CD8-positive, alpha-beta memory T cell (primary cell): Measurements from ENCODE around the gene ZNF543. TPM values are rescaled to one million over a fixed set of nuclear protein-coding genes. Genes with fewer than 3 reads are reported as not detected.
"Not testable (repeated sequence)": the region's sequence is repeated elsewhere in the genome, so short reads cannot be mapped to it uniquely, and the experiment has no call there.

ENCODE experiments used
- CTCF ChIA-PET: fragments of 350-600 bp; sonication (Branson Sonifier 250); formaldehyde crosslinking; loops from one replicate; lab custom pipeline; 2021; ENCODE audit warnings: antibody characterized with exemption; lab: Charles Lee
- POLR2A ChIA-PET: fragments of 350-600 bp; sonication (Branson Sonifier 250); formaldehyde crosslinking; loops from one replicate; lab custom pipeline; 2021; ENCODE audit warnings: antibody characterized with exemption; lab: Charles Lee
- DNase-seq, 5 donors: peaks; one replicate each; pipeline versions ENCODE4 v3.0.0 to v3.0.0-alpha.2; 2020 to 2022; ENCODE audit warnings: mixed read lengths in 1 of 5
- H3K27ac ChIP-seq: one replicate; pipeline ENCODE4 v1.7.0; 2013; ENCODE audit warnings: low read depth, mild to moderate bottlenecking, low read length, moderate library complexity
- H3K27me3 ChIP-seq: 2 replicates; pipeline ENCODE4 v1.7.0; 2013; ENCODE audit warnings: low read length, mild to moderate bottlenecking; ENCODE audit not compliant: insufficient read depth, poor library complexity, severe bottlenecking
- H3K36me3 ChIP-seq: 2 replicates; pipeline ENCODE4 v1.7.0; 2013; ENCODE audit warnings: mild to moderate bottlenecking, low read length, moderate library complexity; ENCODE audit not compliant: insufficient read depth
- H3K4me1 ChIP-seq: 2 replicates; pipeline ENCODE4 v1.7.0; 2013; ENCODE audit warnings: mild to moderate bottlenecking, low read length, moderate library complexity; ENCODE audit not compliant: insufficient read depth
- H3K4me3 ChIP-seq: 2 replicates; pipeline ENCODE4 v1.7.0; 2013; ENCODE audit warnings: mild to moderate bottlenecking, low read length
- H3K9me3 ChIP-seq: 2 replicates; pipeline ENCODE4 v1.7.0; 2013; ENCODE audit warnings: mild to moderate bottlenecking, low read length
- H3K27ac Mint-ChIP-seq, 8 donors: one replicate each; pipeline ENCODE4 v1.8.0; 2020 to 2021; ENCODE audit warnings: mixed read lengths in 8 of 8, mild to moderate bottlenecking in 6 of 8, inconsistent platforms in 3 of 8, moderate library complexity in 3 of 8
- H3K27me3 Mint-ChIP-seq, 2 donors: one replicate each; pipeline ENCODE4 v1.8.0; 2020 to 2021; ENCODE audit warnings: mixed read lengths in 2 of 2, mild to moderate bottlenecking in 1 of 2, moderate library complexity in 1 of 2
- H3K36me3 Mint-ChIP-seq, 3 donors: one replicate each; pipeline ENCODE4 v1.8.0; 2020 to 2021; ENCODE audit warnings: mixed read lengths in 3 of 3, inconsistent platforms in 1 of 3, mild to moderate bottlenecking in 1 of 3
- H3K4me1 Mint-ChIP-seq, 3 donors: one replicate each; pipeline ENCODE4 v1.8.0; 2020 to 2021; ENCODE audit warnings: mixed read lengths in 3 of 3, inconsistent platforms in 1 of 3, mild to moderate bottlenecking in 1 of 3
- H3K4me3 Mint-ChIP-seq, 7 donors: one replicate each; pipeline ENCODE4 v1.8.0; 2020 to 2021; ENCODE audit warnings: mixed read lengths in 7 of 7, mild to moderate bottlenecking in 6 of 7, moderate library complexity in 4 of 7, inconsistent platforms in 2 of 7
- H3K9me3 Mint-ChIP-seq, 5 donors: one replicate each; pipeline ENCODE4 v1.8.0; 2020 to 2022; ENCODE audit warnings: mixed read lengths in 5 of 5, mild to moderate bottlenecking in 3 of 5, moderate library complexity in 2 of 5, inconsistent platforms in 1 of 5
- polyA plus RNA-seq: library from polyadenylated mRNA; unstranded; fragments of 300-500 nt; fragmentation: Illumina TruSeq; gene quantifications from one replicate; pipeline ENCODE4 v1.2.3, GENCODE V29; 2021
- total RNA-seq, 2 experiments: library from RNA; stranded (reverse); gene quantifications; one replicate each; pipeline ENCODE4 v1.2.3, GENCODE V29; 2021

ZNF543 gene
- total and polyA plus RNA-seq, 3 experiments from 2014 or later, result 6.0 to 9.3 (median 9.0) TPM

GRCh38 chr19:57374179-57374578, 53.9 kb downstream of the ZNF543 start:
- DNase-seq, result no peak
- Mint-ChIP-seq H3K27ac (no peak overlapping the region), H3K4me3 (no peak overlapping the region), H3K4me1 (peaks cover 0 to 3% (median 0%) of the 10 kb centered on the region in 3 donors), H3K27me3 (no peaks in the 10 kb centered on the region), H3K9me3 (peaks cover 26 to 77% (median 58%) of the 10 kb centered on the region in 5 donors), H3K36me3 (peaks cover 38 to 93% (median 82%) of the 10 kb centered on the region in 3 donors)
- H3K36me3 ChIP-seq, result peaks cover 16% of the 10 kb centered on the region
- POLR2A ChIA-PET, result no interaction called here
- CTCF ChIA-PET, result no interaction called here
- no peaks in the 10 kb centered on the region for H3K27me3 ChIP-seq
- H3K4me1 ChIP-seq, result no peaks in the 10 kb centered on the region
- H3K27ac ChIP-seq, result no peak overlapping the region
- no peak overlapping the region for H3K4me3 ChIP-seq
- peaks cover 30% of the 10 kb centered on the region for H3K9me3 ChIP-seq

GRCh38 chr19:57374647-57375046, 54.4 kb downstream of the ZNF543 start:
- Histone ChIP-seq H3K36me3 (peaks cover 16% of the 10 kb centered on the region), H3K9me3 (peaks cover 30% of the 10 kb centered on the region)
- H3K27me3 Mint-ChIP-seq, H3K4me3 Mint-ChIP-seq, CTCF ChIA-PET, POLR2A ChIA-PET, H3K4me3 ChIP-seq, DNase-seq, H3K4me1 ChIP-seq, H3K27me3 ChIP-seq, H3K27ac ChIP-seq, H3K4me1 Mint-ChIP-seq: not testable (repeated sequence)
- Mint-ChIP-seq H3K27ac (peak overlapping the region in 1 of 8 donors; percentile 87), H3K36me3 (peaks cover 38 to 93% (median 85%) of the 10 kb centered on the region in 3 donors), H3K9me3 (peaks cover 31 to 77% (median 62%) of the 10 kb centered on the region in 5 donors)

GRCh38 chr19:57376151-57376550, 55.9 kb downstream of the ZNF543 start:
- Histone ChIP-seq H3K9me3 (peaks cover 40% of the 10 kb centered on the region), H3K4me1 (no peaks in the 10 kb centered on the region), H3K27me3 (no peaks in the 10 kb centered on the region), H3K27ac (no peak overlapping the region), H3K4me3 (no peak overlapping the region), H3K36me3 (peaks cover 16% of the 10 kb centered on the region)
- Mint-ChIP-seq H3K4me1 (no peaks in the 10 kb centered on the region), H3K27me3 (no peaks in the 10 kb centered on the region), H3K27ac (no peak overlapping the region), H3K36me3 (peaks cover 33 to 89% (median 80%) of the 10 kb centered on the region in 3 donors), H3K4me3 (no peak overlapping the region), H3K9me3 (peaks cover 41 to 87% (median 66%) of the 10 kb centered on the region in 5 donors)
- POLR2A ChIA-PET, result no interaction called here
- DNase-seq, result no peak
- CTCF ChIA-PET, result no interaction called here

GRCh38 chr19:57377498-57378146, 57.4 kb downstream of the ZNF543 start:
- peaks cover 40% of the 10 kb centered on the region for H3K9me3 ChIP-seq
- peaks cover 41 to 86% (median 70%) of the 10 kb centered on the region in 5 donors for H3K9me3 Mint-ChIP-seq

More at GRCh38 chr19:57377498-57378146, 57.4 kb downstream of the ZNF543 start:
- H3K4me3 ChIP-seq, result no peak overlapping the region
- no peak overlapping the region for H3K27ac ChIP-seq
- H3K36me3 ChIP-seq, result peaks cover 9% of the 10 kb centered on the region
- no peaks in the 10 kb centered on the region for H3K27me3 ChIP-seq
- POLR2A ChIA-PET, result no interaction called here
- Mint-ChIP-seq H3K36me3 (peaks cover 21 to 75% (median 66%) of the 10 kb centered on the region in 3 donors), H3K27ac (no peak overlapping the region), H3K4me3 (no peak overlapping the region), H3K4me1 (no peaks in the 10 kb centered on the region), H3K27me3 (no peaks in the 10 kb centered on the region)
- no peaks in the 10 kb centered on the region for H3K4me1 ChIP-seq
- DNase-seq, result no peak
- CTCF ChIA-PET, result no interaction called here

Other genes with a start within 250 kb of the ZNF543 start
- gene USP29, start 200.5 kb upstream of the ZNF543 start, total RNA-seq, result not detected
- not detected for gene USP29, start 200.5 kb upstream of the ZNF543 start, polyA plus RNA-seq
- gene ZIM3, start 175.3 kb upstream of the ZNF543 start, total RNA-seq, result not detected
- not detected for gene ZIM3, start 175.3 kb upstream of the ZNF543 start, polyA plus RNA-seq
- gene DUXA, start 153.0 kb upstream of the ZNF543 start, total RNA-seq, result not detected
- not detected for gene DUXA, start 153.0 kb upstream of the ZNF543 start, polyA plus RNA-seq
- 10 to 100 TPM; 26.6 to 27.8 TPM for gene ZNF264, start 129.0 kb upstream of the ZNF543 start, total RNA-seq
- 13.0 TPM for gene ZNF264, start 129.0 kb upstream of the ZNF543 start, polyA plus RNA-seq
- gene AURKC, start 89.4 kb upstream of the ZNF543 start, total RNA-seq, result 1 to 10 TPM; 1.3 to 2.7 TPM
- gene AURKC, start 89.4 kb upstream of the ZNF543 start, polyA plus RNA-seq, result not detected
- gene ZNF805, start 79.8 kb upstream of the ZNF543 start, total RNA-seq, result 10 to 100 TPM; 11.1 to 11.7 TPM
- 4.0 TPM for gene ZNF805, start 79.8 kb upstream of the ZNF543 start, polyA plus RNA-seq
- gene ZNF460, start 40.0 kb upstream of the ZNF543 start, total RNA-seq, result 10 to 100 TPM; 45.5 to 52.0 TPM
- gene ZNF460, start 40.0 kb upstream of the ZNF543 start, polyA plus RNA-seq, result 7.5 TPM
- 10 to 100 TPM in 1 of 2 experiments, 1 to 10 TPM in 1; 9.4 to 10.3 TPM for gene ZNF304, start 30.8 kb downstream of the ZNF543 start, total RNA-seq
- 3.2 TPM for gene ZNF304, start 30.8 kb downstream of the ZNF543 start, polyA plus RNA-seq
- gene TRAPPC2B, start 43.1 kb downstream of the ZNF543 start, total RNA-seq, result 1 to 10 TPM; 7.0 to 7.7 TPM
- gene TRAPPC2B, start 43.1 kb downstream of the ZNF543 start, polyA plus RNA-seq, result 22.5 TPM
- 1 to 10 TPM; 2.2 to 3.3 TPM for gene ZNF547, start 43.1 kb downstream of the ZNF543 start, total RNA-seq
- 1.7 TPM for gene ZNF547, start 43.1 kb downstream of the ZNF543 start, polyA plus RNA-seq
- gene ZNF548, start 69.4 kb downstream of the ZNF543 start, total RNA-seq, result 10 to 100 TPM; 19.2 to 19.5 TPM
- 19.9 TPM for gene ZNF548, start 69.4 kb downstream of the ZNF543 start, polyA plus RNA-seq
- 10 to 100 TPM; 11.5 to 17.0 TPM for gene ZNF17, start 90.7 kb downstream of the ZNF543 start, total RNA-seq
- 6.5 TPM for gene ZNF17, start 90.7 kb downstream of the ZNF543 start, polyA plus RNA-seq
- 10 to 100 TPM; 29.9 to 32.7 TPM for gene ZNF749, start 114.9 kb downstream of the ZNF543 start, total RNA-seq
- 4.1 TPM for gene ZNF749, start 114.9 kb downstream of the ZNF543 start, polyA plus RNA-seq
- under 1 TPM; 0.24 to 0.27 TPM for gene VN1R1, start 136.7 kb downstream of the ZNF543 start, total RNA-seq
- not detected for gene VN1R1, start 136.7 kb downstream of the ZNF543 start, polyA plus RNA-seq
- 1 to 10 TPM; 6.3 to 7.3 TPM for gene ZNF772, start 157.1 kb downstream of the ZNF543 start, total RNA-seq
- 0.92 TPM for gene ZNF772, start 157.1 kb downstream of the ZNF543 start, polyA plus RNA-seq
- 1 to 10 TPM; 7.3 to 9.1 TPM for gene ZNF419, start 167.3 kb downstream of the ZNF543 start, total RNA-seq
- gene ZNF419, start 167.3 kb downstream of the ZNF543 start, polyA plus RNA-seq, result 9.5 TPM
- 1 to 10 TPM; 7.6 to 8.1 TPM for gene ZNF773, start 179.5 kb downstream of the ZNF543 start, total RNA-seq
- gene ZNF773, start 179.5 kb downstream of the ZNF543 start, polyA plus RNA-seq, result 14.5 TPM
- 1 to 10 TPM; 6.9 to 7.0 TPM for gene ZNF549, start 206.9 kb downstream of the ZNF543 start, total RNA-seq
- 8.7 TPM for gene ZNF549, start 206.9 kb downstream of the ZNF543 start, polyA plus RNA-seq
- 10 to 100 TPM in 1 of 2 experiments, 1 to 10 TPM in 1; 9.6 to 10.3 TPM for gene ZNF550, start 239.4 kb downstream of the ZNF543 start, total RNA-seq
- 13.5 TPM for gene ZNF550, start 239.4 kb downstream of the ZNF543 start, polyA plus RNA-seq